GM19099 (cell line): Measurements from ENCODE around the gene HMGN4.

Source experiments
- POLR2A ChIP-seq: IDR thresholded peaks from 3 replicates; pipeline ENCODE4 v1.6.1; 2011; ENCODE audit warnings: low read depth; ENCODE audit not compliant: insufficient read length; ENCODE audit errors: extremely low read depth

HMGN4 gene

DNA sequence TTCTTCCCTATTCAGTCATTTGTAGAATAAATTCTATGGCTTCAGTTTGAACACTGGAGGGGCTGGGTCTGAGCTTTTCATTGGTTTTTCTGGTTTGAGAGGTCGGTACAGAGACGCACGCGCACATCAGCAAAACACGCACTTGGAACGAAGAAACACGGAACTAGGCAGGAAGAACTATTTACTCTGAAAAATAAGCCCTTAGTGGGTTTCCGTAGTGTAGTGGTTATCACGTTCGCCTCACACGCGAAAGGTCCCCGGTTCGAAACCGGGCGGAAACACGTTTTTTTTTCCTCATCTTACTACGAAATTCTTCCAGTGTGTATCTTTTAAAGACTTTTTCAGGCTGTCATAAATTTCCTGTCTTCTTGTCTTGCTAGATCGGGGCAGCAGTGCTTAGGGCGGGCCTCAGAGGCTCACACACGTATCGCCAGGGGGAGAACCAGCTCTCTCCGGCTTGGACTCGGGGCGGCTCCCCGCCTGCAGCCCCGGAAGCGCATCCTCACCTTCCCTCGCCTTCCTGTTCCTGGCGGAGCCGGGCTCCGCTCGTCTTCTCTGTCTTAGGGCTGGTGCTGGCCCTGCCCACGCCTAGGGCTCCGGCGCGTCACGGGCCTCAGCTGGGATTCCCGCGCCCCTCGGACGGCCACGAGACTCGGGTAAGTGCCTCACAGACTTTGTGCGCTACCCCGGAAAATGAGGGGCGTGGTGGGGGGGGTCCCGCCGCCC, at the start of gene HMGN4:
Gene HMGN4, plus strand, starts transcription at position 521 of the 726 bp plus-strand sequence. CDS start 6,841 bp downstream, outside the sequence.
- peak; percentile 72 for TF ChIP-seq POLR2A

DNA sequence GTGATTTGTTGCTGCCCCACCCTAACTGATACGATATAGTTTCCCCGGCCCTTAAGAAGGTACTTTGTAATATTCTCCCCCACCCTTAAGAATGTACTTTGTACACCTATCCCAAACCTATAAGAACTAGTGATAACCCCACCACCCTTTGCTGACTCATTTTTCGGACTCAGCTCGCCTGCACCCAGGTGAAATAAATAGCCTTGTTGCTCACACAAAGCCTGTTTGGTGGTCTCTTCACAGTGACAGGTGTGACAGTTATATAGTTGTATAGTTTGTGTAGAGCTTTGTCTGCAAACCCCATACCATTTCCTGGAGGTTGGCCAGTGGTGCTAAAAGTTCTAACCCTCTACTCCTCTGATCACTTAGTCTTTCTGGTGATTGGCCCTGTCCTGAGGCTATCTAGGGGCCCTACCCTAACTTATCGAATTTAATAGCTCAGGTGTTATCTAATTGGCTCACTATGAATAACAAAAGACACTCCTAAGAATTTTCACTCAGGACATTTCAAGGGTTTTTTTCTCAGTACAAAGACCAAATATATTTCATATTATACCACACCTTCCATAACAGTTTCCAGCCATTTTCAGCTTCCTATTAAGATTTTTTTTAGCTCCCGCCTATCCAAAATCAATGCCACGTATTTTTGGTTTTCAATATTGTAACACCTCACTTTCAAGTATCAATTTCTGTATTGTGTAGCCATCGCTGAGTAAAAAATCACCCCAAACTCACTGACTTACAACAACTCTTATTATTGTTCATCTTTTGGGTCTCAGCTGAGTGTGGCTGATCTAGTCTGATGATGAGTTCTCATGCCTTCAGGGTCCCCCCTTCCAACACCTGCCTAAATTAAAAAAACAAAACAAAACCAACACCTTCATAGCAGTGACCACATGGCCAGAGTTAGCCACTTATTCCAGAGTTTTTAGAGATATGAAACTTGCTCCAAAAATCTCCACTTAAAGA, 47.9 kb upstream of the HMGN4 start:
- no peak for TF ChIP-seq POLR2A

DNA sequence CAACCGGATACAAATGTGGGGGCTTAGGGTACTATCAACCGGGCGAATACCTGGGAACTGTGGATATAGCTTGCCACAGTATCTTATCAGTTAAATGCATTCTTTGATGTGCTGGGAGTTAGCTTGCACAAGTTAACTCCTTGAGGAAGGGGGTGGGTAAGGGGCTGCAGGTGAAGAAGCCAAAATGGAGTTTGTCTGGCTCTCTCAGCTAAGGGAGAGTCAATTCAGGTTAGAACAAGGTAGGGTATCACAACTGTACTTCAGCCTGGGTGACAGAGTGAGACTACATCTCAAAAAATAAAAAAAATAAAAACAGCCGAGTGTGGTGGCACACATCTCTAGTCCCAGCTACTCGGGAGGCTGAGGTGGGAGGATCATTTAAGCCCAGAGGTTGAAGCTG, 46.6 kb upstream of the HMGN4 start:
- no peak for TF ChIP-seq POLR2A

DNA sequence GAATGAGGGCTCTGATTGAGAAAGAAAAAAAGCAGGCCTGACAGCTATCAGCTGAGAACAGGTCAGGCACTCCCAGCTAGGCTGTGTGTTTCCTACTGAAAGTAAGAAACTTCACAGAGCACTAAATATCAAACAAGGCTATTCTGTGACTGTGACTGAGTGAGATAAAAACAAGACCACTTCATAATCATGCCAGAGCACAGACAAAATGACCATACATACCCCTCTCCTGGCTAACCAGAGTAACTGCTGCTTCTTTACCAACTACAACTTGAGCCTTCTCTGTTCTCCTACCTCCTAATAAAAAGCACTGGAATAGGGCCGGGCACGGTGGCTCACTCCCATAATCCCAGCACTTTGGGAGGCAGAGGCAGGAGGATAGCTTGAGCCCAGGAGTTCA, 44.9 kb upstream of the HMGN4 start:
- TF ChIP-seq POLR2A, result no peak

DNA sequence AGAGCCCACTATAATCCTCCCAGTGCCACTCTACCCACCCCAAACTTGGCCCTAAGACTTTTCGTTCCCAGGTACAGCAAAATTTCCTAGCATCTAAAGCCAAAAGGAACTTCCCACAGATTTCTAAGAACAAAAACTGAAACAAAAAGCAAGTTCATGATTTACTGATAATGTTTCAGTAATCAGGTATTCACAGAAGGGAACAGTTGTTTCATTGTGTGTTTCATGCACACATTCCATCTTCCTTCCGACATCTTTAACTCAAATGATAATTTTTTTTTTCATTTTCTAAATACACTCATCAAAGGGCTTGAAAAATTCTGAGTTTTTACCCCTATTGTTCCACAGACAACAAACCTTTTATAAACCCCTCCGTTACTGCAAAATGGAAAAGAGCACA, 44.0 kb upstream of the HMGN4 start:
- TF ChIP-seq POLR2A, result no peak

DNA sequence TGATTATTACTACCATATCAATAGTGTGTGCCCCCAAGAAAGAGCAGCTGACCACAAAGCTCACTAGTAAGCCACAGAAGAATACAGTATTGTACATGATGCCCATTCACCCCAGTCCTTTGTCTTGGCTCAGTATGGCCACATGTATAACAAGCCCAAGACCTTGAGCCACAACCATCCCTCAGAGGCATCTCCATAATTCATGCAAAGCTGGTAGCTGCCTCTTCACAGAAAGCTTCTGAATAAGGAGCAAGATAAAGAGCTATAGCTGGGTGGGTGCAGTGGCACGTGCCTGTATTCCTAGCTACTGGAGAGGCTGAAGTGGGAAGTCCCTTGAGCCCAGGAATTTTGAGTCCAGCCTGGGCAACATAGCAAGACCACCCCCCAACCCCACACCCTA, 42.9 kb upstream of the HMGN4 start:
- TF ChIP-seq POLR2A, result no peak

DNA sequence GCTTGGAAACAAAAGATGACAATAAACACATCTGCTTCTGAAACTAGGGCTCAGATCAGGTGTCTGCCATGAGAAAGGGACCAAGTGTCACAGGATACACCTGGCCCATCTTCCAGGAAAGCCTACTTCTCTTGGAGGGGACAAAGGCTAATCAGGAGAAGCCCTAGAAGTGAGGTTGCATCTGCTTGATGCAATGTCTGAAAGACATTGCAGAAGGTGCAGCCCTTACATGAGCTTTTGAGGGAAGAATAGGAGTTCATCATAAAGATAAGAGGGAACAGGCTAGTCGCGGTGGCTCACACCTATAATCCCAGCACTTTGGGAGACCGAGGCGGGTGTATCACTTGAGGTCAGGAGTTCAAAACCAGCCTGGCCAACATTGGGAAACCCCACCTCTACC, 40.6 kb upstream of the HMGN4 start:
- no peak for TF ChIP-seq POLR2A

DNA sequence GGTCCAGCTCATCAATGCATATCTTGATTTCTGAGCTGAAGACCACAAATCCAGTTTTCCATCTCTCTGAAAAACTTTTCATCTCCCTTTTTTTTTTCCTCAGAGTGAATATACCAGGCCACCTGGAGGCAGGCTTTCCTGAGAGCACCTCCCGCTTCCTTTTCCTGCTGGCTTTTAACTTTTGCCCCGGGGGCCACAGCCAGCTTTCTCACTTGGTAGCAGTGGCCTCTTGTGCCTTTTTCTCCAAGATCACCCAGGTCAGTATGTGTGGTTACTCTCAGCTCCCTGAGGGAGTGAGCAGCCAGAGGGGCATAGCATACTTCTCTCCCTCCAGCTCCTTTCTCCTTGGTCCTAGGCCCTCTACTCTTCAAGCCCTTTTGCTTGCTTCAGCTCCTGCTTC, 38.1 kb upstream of the HMGN4 start, which contains the start of gene BTN1A1:
Gene BTN1A1, plus strand, starts transcription at position 202 of the 400 bp plus-strand sequence. CDS start 984 bp downstream, outside the sequence.
- TF ChIP-seq POLR2A, result no peak

DNA sequence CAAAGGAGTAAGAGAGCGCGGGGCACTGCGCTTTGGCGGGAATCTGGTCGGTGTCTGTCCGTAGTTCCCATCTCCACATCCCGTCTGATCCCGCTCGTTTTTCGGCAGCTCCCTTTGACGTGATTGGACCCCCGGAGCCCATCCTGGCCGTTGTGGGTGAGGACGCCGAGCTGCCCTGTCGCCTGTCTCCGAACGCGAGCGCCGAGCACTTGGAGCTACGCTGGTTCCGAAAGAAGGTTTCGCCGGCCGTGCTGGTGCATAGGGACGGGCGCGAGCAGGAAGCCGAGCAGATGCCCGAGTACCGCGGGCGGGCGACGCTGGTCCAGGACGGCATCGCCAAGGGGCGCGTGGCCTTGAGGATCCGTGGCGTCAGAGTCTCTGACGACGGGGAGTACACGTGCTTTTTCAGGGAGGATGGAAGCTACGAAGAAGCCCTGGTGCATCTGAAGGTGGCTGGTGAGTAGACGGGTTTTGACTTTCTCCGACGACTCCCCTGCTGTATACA, 36.6 kb upstream of the HMGN4 start:
- no peak for TF ChIP-seq POLR2A

DNA sequence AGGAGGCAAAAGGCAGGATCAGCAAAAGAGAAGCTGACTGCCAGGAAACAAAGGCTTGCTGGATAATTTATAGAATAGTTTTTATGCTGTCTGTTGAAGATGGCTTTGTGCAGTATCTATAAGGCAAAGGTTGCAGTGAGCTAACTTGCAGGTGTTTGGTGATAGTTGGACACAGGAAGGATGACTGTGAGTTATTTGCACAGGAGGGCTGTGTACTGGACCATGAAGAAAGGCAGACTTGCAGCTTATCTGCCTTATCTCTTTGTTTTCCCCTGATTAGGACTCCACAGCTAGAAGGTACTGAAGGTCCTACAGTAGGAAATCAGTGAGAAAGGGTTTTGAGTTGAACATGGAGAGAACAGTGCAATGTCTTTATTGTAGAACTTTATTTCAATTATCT, 36.0 kb upstream of the HMGN4 start:
- TF ChIP-seq POLR2A, result no peak

DNA sequence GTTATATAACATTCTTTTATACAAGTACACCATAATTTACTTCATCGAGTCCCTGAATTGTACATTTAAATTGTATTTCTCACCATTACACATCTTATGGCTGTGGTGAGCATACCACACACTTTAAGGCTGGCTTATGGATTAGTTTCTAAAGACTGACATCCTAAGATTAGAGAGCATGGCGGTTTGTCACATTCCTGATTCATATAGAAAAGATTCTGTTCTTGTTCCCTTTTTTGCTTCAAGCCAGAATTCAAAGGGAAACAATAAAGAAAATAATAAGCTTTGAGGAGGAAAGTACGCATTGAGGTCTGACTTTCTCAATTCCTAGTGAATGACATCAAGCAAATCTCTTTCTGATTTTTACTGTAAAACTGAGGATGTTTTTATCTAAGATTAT, 35.5 kb upstream of the HMGN4 start:
- no peak for TF ChIP-seq POLR2A

DNA sequence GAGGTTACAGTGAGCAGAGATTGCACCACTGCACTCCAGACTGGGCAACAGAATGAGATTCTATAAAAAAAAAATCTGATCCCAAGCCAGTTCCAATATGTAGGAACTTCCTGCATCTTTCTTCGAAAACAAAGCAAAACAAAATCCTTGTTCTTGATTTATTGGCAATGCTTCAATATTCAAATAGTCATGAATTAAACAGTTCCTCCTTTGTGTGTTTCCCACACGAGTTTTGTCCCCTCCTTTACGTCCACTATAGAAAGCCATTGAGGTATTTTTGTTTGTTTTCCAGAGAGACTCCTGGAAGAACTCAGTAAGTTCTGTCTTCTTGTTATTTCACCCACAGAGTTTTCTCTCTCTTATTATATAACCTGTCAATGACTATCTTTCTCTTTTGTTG, 30.5 kb upstream of the HMGN4 start:
- TF ChIP-seq POLR2A, result no peak

DNA sequence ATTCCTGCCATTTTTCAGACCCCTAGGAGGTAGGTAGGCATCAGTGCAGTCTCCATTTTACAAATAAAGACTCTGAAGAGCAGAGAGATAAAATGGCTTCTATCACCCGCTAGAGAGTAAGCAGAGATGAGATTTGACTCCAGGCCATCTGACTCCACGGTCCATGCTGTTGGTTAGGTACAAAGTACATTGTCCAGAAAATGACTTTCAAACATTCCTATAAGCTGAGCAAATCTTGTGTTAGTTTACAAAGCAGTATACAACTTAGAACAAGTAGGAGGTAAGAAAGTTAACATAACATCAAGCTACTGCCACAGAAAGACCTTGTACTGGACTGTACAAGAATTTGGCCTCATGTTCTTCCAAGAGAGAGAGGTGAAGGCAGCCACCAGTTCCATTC, 23.2 kb upstream of the HMGN4 start:
- no peak for TF ChIP-seq POLR2A

DNA sequence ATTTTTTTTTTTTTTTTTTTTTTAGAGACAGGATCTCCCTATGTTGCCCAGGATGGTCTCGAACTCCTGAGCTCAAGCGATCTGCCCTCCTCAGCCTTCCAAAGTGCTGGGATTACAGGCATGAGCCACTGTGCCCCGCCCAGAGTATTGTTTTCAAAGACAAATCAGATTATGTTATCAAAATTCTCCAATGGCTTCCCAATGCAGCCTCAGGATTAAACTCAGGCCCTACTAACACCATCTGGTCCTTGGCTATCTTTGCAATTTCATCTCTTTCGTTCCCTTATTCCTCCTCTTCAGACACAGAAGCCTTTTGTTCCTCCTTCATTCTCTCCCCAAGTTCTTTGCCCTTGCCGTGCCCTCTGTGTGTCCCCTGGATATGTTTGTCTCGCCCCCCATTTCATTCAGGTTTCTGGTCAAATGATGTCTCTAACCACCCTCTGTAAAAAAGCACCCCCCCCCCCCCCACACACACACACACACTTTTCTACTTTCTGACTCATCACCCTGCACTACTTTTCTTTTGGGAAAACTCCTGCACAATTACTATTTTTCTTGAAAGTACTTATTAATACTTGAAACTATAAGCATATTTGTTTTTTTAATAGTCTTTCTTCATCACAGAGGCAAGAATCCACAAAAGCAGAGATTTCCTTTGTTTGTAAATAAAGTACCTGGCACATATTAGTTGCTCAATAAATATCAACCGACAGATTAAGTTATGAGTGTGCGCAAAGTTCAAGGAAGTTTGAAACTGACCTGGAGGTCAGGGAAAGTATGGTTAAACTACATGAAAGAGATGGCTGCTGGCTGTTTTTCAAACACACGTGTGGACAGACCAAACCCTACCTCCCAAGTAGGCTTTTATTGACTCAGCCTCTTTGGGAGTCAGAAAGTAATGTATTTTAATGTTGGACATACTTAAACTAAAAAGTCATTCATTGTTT, 21.4 kb upstream of the HMGN4 start:
- no peak for TF ChIP-seq POLR2A
